Suprapubic skin (tissue), 4 donors: ENCODE measurements around the gene ZNF800. TPM values are rescaled to one million over a fixed set of nuclear protein-coding genes. Genes with fewer than 3 reads are reported as not detected.

Experiments
- DNase-seq, 2 donors: peaks; one replicate each; pipeline ENCODE4 v3.0.0-alpha.2; 2019; ENCODE audit warnings: low spot score in 2 of 2
- H3K27ac ChIP-seq: fragments of 200-600 bp; sonication (generic); one replicate; pipeline ENCODE4 v1.5.1; 2019
- H3K27me3 ChIP-seq: fragments of 200-600 bp; sonication (generic); one replicate; pipeline ENCODE4 v1.5.1; 2019
- H3K36me3 ChIP-seq: fragments of 200-600 bp; sonication (generic); one replicate; pipeline ENCODE4 v1.5.1; 2019
- H3K4me1 ChIP-seq: fragments of 200-600 bp; sonication (generic); one replicate; pipeline ENCODE4 v1.5.1; 2019
- H3K4me3 ChIP-seq: fragments of 200-600 bp; sonication (generic); one replicate; pipeline ENCODE4 v1.5.1; 2019; ENCODE audit warnings: mild to moderate bottlenecking
- H3K9me3 ChIP-seq: fragments of 200-600 bp; sonication (generic); one replicate; pipeline ENCODE4 v1.5.1; 2019
- CTCF ChIP-seq, 2 donors: fragments of 200-600 bp in 1 of 2; fragments of 450-650 bp in 1 of 2; sonication (generic) in 1 of 2; IDR thresholded peaks; one replicate each; pipeline ENCODE4 v1.5.1; 2016 to 2019; ENCODE audit warnings: antibody characterized with exemption in 2 of 2, mild to moderate bottlenecking in 1 of 2, moderate library complexity in 1 of 2
- EP300 ChIP-seq: sonication (generic); formaldehyde crosslinking; IDR thresholded peaks from one replicate; pipeline ENCODE4 v1.6.1; 2017; ENCODE audit warnings: antibody characterized with exemption
- POLR2A ChIP-seq, 2 donors: fragments of 450-650 bp; IDR thresholded peaks; one replicate each; pipeline ENCODE4 v1.6.1; 2017; ENCODE audit warnings: antibody characterized with exemption in 2 of 2, mild to moderate bottlenecking in 2 of 2, moderate library complexity in 2 of 2
- POLR2AphosphoS5 ChIP-seq, 3 donors: sonication (generic); formaldehyde crosslinking; IDR thresholded peaks; one replicate each; pipeline ENCODE4 v1.6.1; 2017; ENCODE audit warnings: antibody characterized with exemption in 3 of 3
- whole genome bisulfite sequencing: methylation state at CpG from one replicate; pipeline ENCODE4 v1.1.5; 2018; 5-methylcytosine and 5-hydroxymethylcytosine counted together
- total RNA-seq, 4 donors: library from RNA; depleted of rRNA; stranded (reverse); fragments of >200 nt; gene quantifications; one replicate each; pipeline ENCODE4 v1.1.0, GENCODE V29; 2016

The ZNF800 gene
- total RNA-seq, 4 donors from 2014 or later, result 41.7 to 57.3 (median 49.7) TPM

GRCh38 chr7:127415060-127415742 lies 22.7 kb upstream of the ZNF800 start:
- TF ChIP-seq POLR2AphosphoS5 (IDR thresholded peaks at IDR 0.05) (no peak), EP300 (no peak), CTCF (IDR thresholded peaks at IDR 0.05) (no peak), POLR2A (IDR thresholded peaks at IDR 0.05) (no peak)
- Histone ChIP-seq H3K36me3 (no peaks in the 10 kb centered on the region), H3K4me3 (no peak overlapping the region), H3K27ac (no peak overlapping the region), H3K27me3 (no peaks in the 10 kb centered on the region), H3K9me3 (no peaks in the 10 kb centered on the region), H3K4me1 (no peaks in the 10 kb centered on the region)
- no peak for DNase-seq
- WGBS, result 98% methylated on average over 3 of the region's 4 CpGs

GRCh38 chr7:127413962-127414361 lies 21.5 kb upstream of the ZNF800 start:
- Histone ChIP-seq H3K4me1 (no peaks in the 10 kb centered on the region), H3K27ac (no peak overlapping the region), H3K9me3 (no peaks in the 10 kb centered on the region), H3K4me3 (no peak overlapping the region), H3K27me3 (no peaks in the 10 kb centered on the region), H3K36me3 (no peaks in the 10 kb centered on the region)
- WGBS, result 68% methylated on average over 2 of the region's 2 CpGs
- TF ChIP-seq POLR2A (IDR thresholded peaks at IDR 0.05) (no peak), POLR2AphosphoS5 (IDR thresholded peaks at IDR 0.05) (no peak), CTCF (IDR thresholded peaks at IDR 0.05) (no peak), EP300 (no peak)
- no peak for DNase-seq

- TF ChIP-seq EP300 (no peak), POLR2AphosphoS5 (IDR thresholded peaks at IDR 0.05) (no peak), POLR2A (IDR thresholded peaks at IDR 0.05) (no peak), CTCF (IDR thresholded peaks at IDR 0.05) (no peak)
- WGBS, result 67% methylated on average over 1 of the region's 1 CpG
- DNase-seq, result no peak
- no peaks in the 10 kb centered on the region for H3K27me3 ChIP-seq
- H3K27ac ChIP-seq, result no peak overlapping the region
- no peak overlapping the region for H3K4me3 ChIP-seq
- H3K9me3 ChIP-seq, result no peaks in the 10 kb centered on the region
- H3K36me3 ChIP-seq, result no peaks in the 10 kb centered on the region
- no peaks in the 10 kb centered on the region for H3K4me1 ChIP-seq
Observed at GRCh38 chr7:127413326-127413725, 20.8 kb upstream of the ZNF800 start.

GRCh38 chr7:127411176-127411575 lies 18.7 kb upstream of the ZNF800 start:
- H3K9me3 ChIP-seq, result no peaks in the 10 kb centered on the region
- TF ChIP-seq EP300 (no peak), CTCF (IDR thresholded peaks at IDR 0.05) (no peak), POLR2A (IDR thresholded peaks at IDR 0.05) (no peak), POLR2AphosphoS5 (IDR thresholded peaks at IDR 0.05) (no peak)
- no peak for DNase-seq
- H3K27me3 ChIP-seq, result peaks cover 4% of the 10 kb centered on the region
- H3K36me3 ChIP-seq, result no peaks in the 10 kb centered on the region
- no peak overlapping the region for H3K27ac ChIP-seq
- no peaks in the 10 kb centered on the region for H3K4me1 ChIP-seq
- no peak overlapping the region for H3K4me3 ChIP-seq

- WGBS, result 71% methylated on average over 4 of the region's 4 CpGs
- Histone ChIP-seq H3K27me3 (peaks cover 8% of the 10 kb centered on the region), H3K27ac (no peak overlapping the region), H3K4me3 (no peak overlapping the region), H3K36me3 (no peaks in the 10 kb centered on the region), H3K4me1 (no peaks in the 10 kb centered on the region), H3K9me3 (no peaks in the 10 kb centered on the region)
- TF ChIP-seq EP300 (no peak), POLR2A (IDR thresholded peaks at IDR 0.05) (no peak), CTCF (IDR thresholded peaks at IDR 0.05) (no peak), POLR2AphosphoS5 (IDR thresholded peaks at IDR 0.05) (no peak)
- no peak for DNase-seq
Observed at GRCh38 chr7:127409629-127410028, 17.1 kb upstream of the ZNF800 start.
